IPS-11a (cell line): ENCODE results near the gene CDK14.
"Not testable (repeated sequence)": the region's sequence is repeated elsewhere in the genome, so short reads cannot be mapped to it uniquely, and the experiment has no call there.

Experiments
- H3K4me3 ChIP-seq: one replicate; pipeline ENCODE4 v1.5.1; 2013; ENCODE audit warnings: low read depth, low read length, control low read depth

Gene CDK14

GRCh38 chr7:90713628-90714027, 117.5 kb downstream of the CDK14 start:
- H3K4me3 ChIP-seq, result no peak overlapping the region

GRCh38 chr7:90715067-90715466, 118.9 kb downstream of the CDK14 start:
- no peak overlapping the region for H3K4me3 ChIP-seq

GRCh38 chr7:90717296-90718060, 121.4 kb downstream of the CDK14 start:
- H3K4me3 ChIP-seq, result no peak overlapping the region

- H3K4me3 ChIP-seq, result no peak overlapping the region
These were observed 123.0 kb downstream of the CDK14 start for GRCh38 chr7:90719155-90719554.

- H3K4me3 ChIP-seq, result no peak overlapping the region
These were observed 125.1 kb downstream of the CDK14 start for GRCh38 chr7:90720984-90721760.

GRCh38 chr7:90721869-90722431, 125.8 kb downstream of the CDK14 start:
- no peak overlapping the region for H3K4me3 ChIP-seq

GRCh38 chr7:90723233-90723632, 127.1 kb downstream of the CDK14 start:
- no peak overlapping the region for H3K4me3 ChIP-seq

- H3K4me3 ChIP-seq, result no peak overlapping the region
These were observed 127.7 kb downstream of the CDK14 start for GRCh38 chr7:90723866-90724265.

GRCh38 chr7:90726120-90726519, 130.0 kb downstream of the CDK14 start:
- H3K4me3 ChIP-seq, result no peak overlapping the region

GRCh38 chr7:90726623-90727022, 130.5 kb downstream of the CDK14 start:
- no peak overlapping the region for H3K4me3 ChIP-seq

GRCh38 chr7:90727412-90727811, 131.3 kb downstream of the CDK14 start:
- no peak overlapping the region for H3K4me3 ChIP-seq

- H3K4me3 ChIP-seq, result no peak overlapping the region
These were observed 132.4 kb downstream of the CDK14 start for GRCh38 chr7:90728568-90728967.

GRCh38 chr7:90735611-90736280, 139.6 kb downstream of the CDK14 start:
- H3K4me3 ChIP-seq, result not testable (repeated sequence)

GRCh38 chr7:90736316-90736715, 140.2 kb downstream of the CDK14 start:
- no peak overlapping the region for H3K4me3 ChIP-seq

- no peak overlapping the region for H3K4me3 ChIP-seq
These were observed 141.1 kb downstream of the CDK14 start for GRCh38 chr7:90736968-90737939.

- no peak overlapping the region for H3K4me3 ChIP-seq
These were observed 142.1 kb downstream of the CDK14 start for GRCh38 chr7:90738249-90738648.

GRCh38 chr7:90739716-90740115, 143.6 kb downstream of the CDK14 start:
- H3K4me3 ChIP-seq, result no peak overlapping the region

- no peak overlapping the region for H3K4me3 ChIP-seq
These were observed 144.3 kb downstream of the CDK14 start for GRCh38 chr7:90740386-90740785.

- H3K4me3 ChIP-seq, result no peak overlapping the region
These were observed 147.5 kb downstream of the CDK14 start for GRCh38 chr7:90743626-90744025.

- no peak overlapping the region for H3K4me3 ChIP-seq
These were observed 151.4 kb downstream of the CDK14 start for GRCh38 chr7:90747516-90747915.
